ENCODE measurements around the gene PACRG.

- TF ChIP-seq CTCF (conservative IDR thresholded peaks at IDR 0.05; ENCODE audit: low read depth in 2 of 2) = no peak
- TF ChIP-seq EZH2 (IDR thresholded peaks at IDR 0.05; ENCODE audit: low read depth, unreplicated experiment) = no peak
- TF ChIP-seq POLR2AphosphoS5 (IDR thresholded peaks at IDR 0.05; ENCODE audit: low read depth) = no peak
Observed at GRCh38 chr6:163149279-163149848, 421.6 kb downstream of the PACRG start.
